ENCODE measurements around the gene PPP2R3B.

DNA sequence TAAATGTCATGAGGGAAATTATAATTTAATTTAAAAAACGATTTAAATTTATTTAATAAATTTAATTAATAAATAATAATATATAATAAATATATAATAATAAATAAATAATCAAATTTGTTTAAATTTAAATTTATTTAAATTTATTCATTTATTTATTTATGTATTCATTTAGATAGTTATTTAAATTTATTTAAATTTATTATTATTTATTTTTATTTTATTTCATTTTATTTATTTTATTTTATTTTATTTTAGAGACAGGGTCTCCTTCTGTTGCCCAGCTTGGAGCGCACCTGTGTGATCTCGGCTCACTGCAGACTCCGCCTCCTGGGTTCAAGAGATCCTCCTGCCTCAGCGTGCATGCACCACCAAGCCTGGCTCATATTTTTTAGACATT lies 18.4 kb upstream of the PPP2R3B start:
- TF ChIP-seq, protein P1, sequence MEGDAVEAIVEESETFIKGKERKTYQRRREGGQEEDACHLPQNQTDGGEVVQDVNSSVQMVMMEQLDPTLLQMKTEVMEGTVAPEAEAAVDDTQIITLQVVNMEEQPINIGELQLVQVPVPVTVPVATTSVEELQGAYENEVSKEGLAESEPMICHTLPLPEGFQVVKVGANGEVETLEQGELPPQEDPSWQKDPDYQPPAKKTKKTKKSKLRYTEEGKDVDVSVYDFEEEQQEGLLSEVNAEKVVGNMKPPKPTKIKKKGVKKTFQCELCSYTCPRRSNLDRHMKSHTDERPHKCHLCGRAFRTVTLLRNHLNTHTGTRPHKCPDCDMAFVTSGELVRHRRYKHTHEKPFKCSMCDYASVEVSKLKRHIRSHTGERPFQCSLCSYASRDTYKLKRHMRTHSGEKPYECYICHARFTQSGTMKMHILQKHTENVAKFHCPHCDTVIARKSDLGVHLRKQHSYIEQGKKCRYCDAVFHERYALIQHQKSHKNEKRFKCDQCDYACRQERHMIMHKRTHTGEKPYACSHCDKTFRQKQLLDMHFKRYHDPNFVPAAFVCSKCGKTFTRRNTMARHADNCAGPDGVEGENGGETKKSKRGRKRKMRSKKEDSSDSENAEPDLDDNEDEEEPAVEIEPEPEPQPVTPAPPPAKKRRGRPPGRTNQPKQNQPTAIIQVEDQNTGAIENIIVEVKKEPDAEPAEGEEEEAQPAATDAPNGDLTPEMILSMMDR (IDR thresholded peaks at IDR 0.05) = no peak
- no peak for TF ChIP-seq POLR2A (IDR thresholded peaks at IDR 0.05)

Data from testis (tissue), 2 donors.